HCT116 (cell line): ENCODE measurements around the gene TFIP11. TPM values are rescaled to one million over a fixed set of nuclear protein-coding genes. Genes with fewer than 3 reads are reported as not detected.

Source experiments
- ATAC-seq: fragments of 200-7000 bp; cut with Tn5 transposase; 2 replicates; pipeline ENCODE4 v1.9.1; 2020; ENCODE audit warnings: mild to moderate bottlenecking, moderate library complexity
- BruUV-seq: library from RNA; stranded (reverse); fragments of 400-500 nt; replicated peaks from 2 replicates; lab custom pipeline; 2021; lab: Mats Ljungman, UMichigan
- CTCF ChIA-PET: fragments of 300-600 bp; sonication (Branson Sonifier 250); formaldehyde crosslinking; loops from one replicate; lab custom pipeline; 2021; ENCODE audit warnings: antibody characterized with exemption; lab: Charles Lee
- POLR2A ChIA-PET: fragments of 300-600, 350-600 bp; sonication (Branson Sonifier 250); formaldehyde crosslinking; loops from one replicate; lab custom pipeline; 2021; ENCODE audit warnings: antibody characterized with exemption; lab: Charles Lee
- RAD21 ChIA-PET, 2 experiments: fragments of 300-600 bp; sonication (Branson Sonifier 250); formaldehyde crosslinking; loops; one replicate each; lab custom pipeline; 2023; ENCODE audit warnings: low total read pairs in 2 of 2; ENCODE audit not compliant: uncharacterized antibody in 2 of 2, unreplicated experiment in 2 of 2, low non-redundant PET in 1 of 2; lab: Charles Lee
- DNase-seq: peaks from one replicate; pipeline ENCODE4 v3.0.0-alpha.2; 2010; ENCODE audit warnings: low read depth, low spot score
- H2AFZ ChIP-seq: fragments of 200-600 bp; shearing (Covaris generic), sonication (generic); 2 replicates; pipeline ENCODE4 v1.6.1; 2017; ENCODE audit warnings: low read depth, mixed run types, mixed read lengths, antibody characterized with exemption, low read length; ENCODE audit not compliant: poor library complexity, severe bottlenecking
- H3K27ac ChIP-seq: 2 replicates; pipeline ENCODE4 v1.5.1; 2012; ENCODE audit warnings: low read depth, low read length
- H3K27me3 ChIP-seq: fragments of 200-600 bp; sonication (generic); 2 replicates; pipeline ENCODE4 v1.6.1; 2016; ENCODE audit warnings: mixed run types, low read length, mixed read lengths; ENCODE audit not compliant: insufficient read depth
- H3K36me3 ChIP-seq, 2 experiments: fragments of 200-500 bp in 1 of 2; fragments of 200-600 bp in 1 of 2; sonication (Bioruptor generic) in 1 of 2; sonication (generic) in 1 of 2; 2 replicates each; pipeline versions ENCODE4 v1.5.1 to v1.6.1; 2014 to 2016; ENCODE audit warnings: low read length in 2 of 2, inconsistent platforms in 1 of 2, mixed read lengths in 1 of 2, mixed run types in 1 of 2; ENCODE audit not compliant: insufficient read depth in 2 of 2, control insufficient read depth in 1 of 2
- H3K4me1 ChIP-seq, 2 experiments: fragments of 200-600 bp in 1 of 2; sonication (generic) in 1 of 2; 2 replicates each; pipeline versions ENCODE4 v1.5.1 to v1.6.1; 2012 to 2017; ENCODE audit warnings: low read length in 2 of 2, inconsistent platforms in 1 of 2, mild to moderate bottlenecking in 1 of 2, mixed read lengths in 1 of 2, mixed run types in 1 of 2, moderate library complexity in 1 of 2; ENCODE audit not compliant: insufficient read depth in 2 of 2, control insufficient read depth in 1 of 2
- H3K4me2 ChIP-seq: fragments of 200-600 bp; sonication (generic); 2 replicates; pipeline ENCODE4 v1.6.1; 2017; ENCODE audit warnings: mixed run types, low read length, mixed read lengths
- H3K4me3 ChIP-seq, 2 experiments: fragments of 200-600 bp in 1 of 2; sonication (generic) in 1 of 2; replicated peaks in 1 of 2; 2 replicates each; pipeline ENCODE4 v1.5.1; 2011 to 2016; ENCODE audit warnings: low read length in 2 of 2, control low read depth in 1 of 2, low read depth in 1 of 2, mild to moderate bottlenecking in 1 of 2, mixed read lengths in 1 of 2, mixed run types in 1 of 2
- H3K79me2 ChIP-seq: fragments of 200-600 bp; sonication (generic); 2 replicates; pipeline ENCODE4 v1.6.1; 2017; ENCODE audit warnings: mild to moderate bottlenecking, mixed run types, low read length, moderate library complexity, mixed read lengths; ENCODE audit not compliant: insufficient read depth
- H3K9ac ChIP-seq: fragments of 200-600 bp; sonication (generic); 2 replicates; pipeline ENCODE4 v1.6.1; 2016; ENCODE audit warnings: low read length, mixed read lengths
- H3K9me2 ChIP-seq: fragments of 200-600 bp; sonication (generic), shearing (Covaris generic); 2 replicates; pipeline ENCODE4 v1.6.1; 2017; ENCODE audit warnings: mixed run types, mild to moderate bottlenecking, moderate library complexity; ENCODE audit not compliant: insufficient read depth
- H3K9me3 ChIP-seq, 2 experiments: fragments of 200-500 bp in 1 of 2; fragments of 200-600 bp in 1 of 2; sonication (Bioruptor generic) in 1 of 2; sonication (generic) in 1 of 2; 2 replicates each; pipeline ENCODE4 v1.6.1; 2014 to 2017; ENCODE audit warnings: low read length in 2 of 2, mixed read lengths in 2 of 2, inconsistent platforms in 1 of 2, low read depth in 1 of 2, mild to moderate bottlenecking in 1 of 2, mixed run types in 1 of 2, moderate library complexity in 1 of 2; ENCODE audit not compliant: control insufficient read depth in 1 of 2, insufficient read depth in 1 of 2
- H4K20me1 ChIP-seq: fragments of 200-600 bp; sonication (generic), shearing (Covaris generic); 2 replicates; pipeline ENCODE4 v1.6.1; 2017; ENCODE audit warnings: mixed run types, mild to moderate bottlenecking, moderate library complexity; ENCODE audit not compliant: insufficient read depth
- CEBPB ChIP-seq: IDR thresholded peaks from 2 replicates; pipeline ENCODE4 v1.6.1; 2012; ENCODE audit warnings: low read depth
- CTCF ChIP-seq, 3 experiments: fragments of 200-600 bp in 1 of 3; sonication (generic) in 1 of 3; IDR thresholded peaks in 2 of 3; conservative IDR thresholded peaks in 1 of 3; 2 replicates each; pipeline ENCODE4 v1.5.1; 2012 to 2017; ENCODE audit warnings: low read depth in 2 of 3, low read length in 2 of 3, antibody characterized with exemption in 1 of 3, borderline replicate concordance in 1 of 3, control low read depth in 1 of 3, mild to moderate bottlenecking in 1 of 3, mixed read lengths in 1 of 3, mixed run types in 1 of 3, moderate library complexity in 1 of 3; ENCODE audit not compliant: insufficient read depth in 1 of 3
- EGR1 ChIP-seq: IDR thresholded peaks from 2 replicates; pipeline ENCODE4 v1.6.1; 2012; ENCODE audit warnings: low read depth
- EZH2phosphoT487 ChIP-seq: fragments of 200-600 bp; IDR thresholded peaks from 2 replicates; pipeline ENCODE4 v1.6.1; 2018; ENCODE audit warnings: antibody characterized with exemption, borderline replicate concordance
- FOSL1 ChIP-seq: IDR thresholded peaks from 2 replicates; pipeline ENCODE4 v1.6.1; 2012; ENCODE audit warnings: low read depth
- JUND ChIP-seq: IDR thresholded peaks from 2 replicates; pipeline ENCODE4 v1.6.1; 2012
- POLR2AphosphoS5 ChIP-seq: IDR thresholded peaks from 2 replicates; pipeline ENCODE4 v1.6.1; 2011; ENCODE audit warnings: mild to moderate bottlenecking, low read depth, low read length, moderate library complexity
- REST ChIP-seq: IDR thresholded peaks from 2 replicates; pipeline ENCODE4 v1.6.1; 2012; ENCODE audit warnings: low read depth
- SIN3A ChIP-seq: IDR thresholded peaks from 2 replicates; pipeline ENCODE4 v1.6.1; 2012; ENCODE audit warnings: low read depth
- ZBTB33 ChIP-seq: IDR thresholded peaks from 2 replicates; pipeline ENCODE4 v1.6.1; 2011; ENCODE audit warnings: mild to moderate bottlenecking, low read length, moderate library complexity; ENCODE audit not compliant: insufficient replicate concordance; ENCODE audit errors: extremely low read depth
- ZNF274 ChIP-seq: fragments of 200-500 bp; sonication (Bioruptor generic); IDR thresholded peaks from 2 replicates; pipeline ENCODE4 v1.6.1; 2014; ENCODE audit warnings: mild to moderate bottlenecking, low read depth, low read length, inconsistent platforms
- intact Hi-C: fragments of 100-400 bp; cut with micrococcal nuclease; formaldehyde crosslinking; loops from 2 replicates; pipeline ENCODE4 v1.10.0; 2022
- total RNA-seq: library from RNA; stranded (reverse); gene quantifications from one replicate; pipeline ENCODE4 v1.2.1, GENCODE V29; 2021; ENCODE audit not compliant: unreplicated experiment

The TFIP11 gene
- total RNA-seq, 1 experiment from 2014 or later = 28.1 TPM

- Histone ChIP-seq H3K9me2 (no peaks in the 10 kb centered on the region), H3K4me1 (peaks cover 0 to 7% of the 10 kb centered on the region in 2 experiments; a peak in 3 of 4 replicates), H4K20me1 (peaks cover 4% of the 10 kb centered on the region; the same call in 1 of the 2 replicates), H3K27ac (no peak overlapping the region), H3K36me3 (peaks cover 34 to 40% of the 10 kb centered on the region in 2 experiments; a peak in 3 of 4 replicates), H3K9me3 (no peaks in the 10 kb centered on the region), H3K9ac (no peak overlapping the region), H3K27me3 (no peaks in the 10 kb centered on the region), H2AFZ (no peak overlapping the region), H3K4me2 (no peak overlapping the region), H3K4me3 (no peak overlapping the region), H3K79me2 (peaks cover 14% of the 10 kb centered on the region)
- RAD21 ChIA-PET = no interaction called here
- no peak for ATAC-seq
- DNase-seq = no peak
- TF ChIP-seq EGR1 (no peak), EZH2phosphoT487 (no peak), ZBTB33 (no peak), JUND (no peak), POLR2AphosphoS5 (no peak), REST (no peak), SIN3A (no peak), FOSL1 (no peak), ZNF274 (no peak), CEBPB (no peak), CTCF (IDR thresholded peaks at IDR 0.05 in 2 of 3, conservative IDR thresholded peaks at IDR 0.05 in 1 of 3; ENCODE audit: borderline replicate concordance in 1 of 3, insufficient read depth in 1 of 3, low read depth in 2 of 3, low read length in 2 of 3) (no peak)
- POLR2A ChIA-PET = no interaction called here
- BruUV-seq = no TSS peak
- CTCF ChIA-PET = interaction anchor here (1.4 kb wide), 1 partner anchor 69 kb away, joined by 4 read pairs; no protein-coding TSS in a partner anchor
- intact Hi-C loops = no loop called here
Measured at GRCh38 chr22:26463688-26464087, 48.6 kb downstream of the TFIP11 start.
